HG02759 (cell line): ENCODE results near the gene RCBTB2.
A peak's percentile ranks its signal among the peaks of the same experiment; 100 is the strongest.

ENCODE experiments used
- ATAC-seq: cut with Tn5 transposase; IDR thresholded peaks from one replicate; pipeline ENCODE4 v1.9.1; 2021; ENCODE audit warnings: mild to moderate bottlenecking, moderate library complexity; ENCODE audit not compliant: unreplicated experiment

Gene RCBTB2

DNA sequence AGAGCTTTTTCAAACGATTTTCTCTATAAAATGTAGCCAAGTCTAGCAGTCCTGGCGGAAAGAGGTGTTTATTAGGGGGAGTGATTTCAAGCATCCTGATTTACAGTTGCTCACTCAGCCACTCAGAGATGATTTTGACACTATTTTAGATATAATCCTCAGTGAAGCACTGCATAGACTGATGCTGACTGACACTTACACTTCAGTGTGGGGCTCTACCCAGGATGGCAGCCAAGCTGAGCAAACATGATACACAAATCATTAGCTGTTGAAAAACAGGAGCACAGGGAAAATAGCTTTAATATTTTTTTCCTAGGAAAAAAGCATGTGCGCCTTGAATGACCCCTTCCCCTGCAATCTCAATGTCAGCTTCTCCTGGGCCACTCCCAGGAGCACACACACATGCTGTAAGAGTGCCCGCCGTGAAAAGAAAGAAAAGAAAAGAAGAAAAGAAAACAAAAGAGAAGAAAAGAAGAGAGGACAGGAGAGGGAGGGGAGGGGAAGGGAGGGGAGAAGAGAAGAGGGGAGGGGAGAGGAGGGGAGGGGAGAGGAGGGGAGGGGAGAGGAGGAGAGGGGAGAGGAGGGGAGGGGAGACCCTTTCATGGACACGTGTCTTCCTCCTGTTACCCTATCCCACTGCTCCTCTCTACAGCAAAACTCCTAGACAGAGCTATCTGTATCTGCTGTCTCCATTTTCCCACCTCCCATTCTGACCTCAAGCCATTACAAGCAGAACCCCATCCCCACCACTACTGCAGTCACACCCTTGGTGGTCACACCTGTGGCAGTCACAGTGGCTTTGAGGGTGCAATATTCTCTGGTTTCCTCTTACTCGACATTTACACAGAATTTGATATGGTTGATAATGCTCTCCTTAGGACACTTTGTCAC, 36.4 kb downstream of the RCBTB2 start:
- no peak for ATAC-seq

DNA sequence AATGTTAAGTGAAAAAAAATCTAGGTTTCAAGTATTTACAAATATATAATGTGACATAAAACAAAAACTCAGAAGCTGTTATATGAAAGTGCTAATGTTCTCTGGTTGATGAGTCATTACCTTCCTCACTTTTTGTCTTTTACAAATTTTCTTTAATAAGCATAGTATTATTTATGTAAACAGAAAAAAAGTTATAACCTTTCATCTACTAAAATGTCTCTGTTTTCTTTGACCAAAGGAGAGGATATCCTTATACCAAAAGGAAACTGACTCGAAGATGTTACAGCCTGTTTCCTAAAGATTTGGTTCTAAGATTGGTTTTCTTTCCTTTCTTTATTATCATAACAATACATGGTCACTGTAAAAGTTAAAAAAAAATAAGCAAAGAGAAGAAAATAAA, 38.0 kb downstream of the RCBTB2 start:
- no peak for ATAC-seq

DNA sequence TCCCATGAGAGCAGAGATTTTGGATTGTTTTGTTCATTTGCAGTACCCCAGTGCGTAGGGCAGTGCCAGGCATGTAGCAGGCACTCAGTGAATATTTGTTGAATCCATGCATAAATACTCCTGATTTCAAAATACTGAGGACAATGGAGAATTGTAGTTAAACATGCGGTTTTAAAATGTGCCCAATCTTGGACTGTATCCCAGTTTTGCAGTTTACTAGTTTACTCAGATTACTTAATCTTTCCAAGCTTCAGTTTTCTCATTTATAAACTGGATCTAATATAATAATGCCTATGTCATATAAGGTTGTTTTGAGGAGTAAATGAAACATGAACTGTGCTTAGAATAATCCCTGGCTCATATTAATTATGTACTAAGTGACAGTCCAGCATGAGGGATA, 39.0 kb downstream of the RCBTB2 start:
- no peak for ATAC-seq

GRCh38 chr13:48493066-48493765, 39.7 kb downstream of the RCBTB2 start:
- no peak for ATAC-seq

- peak; percentile 79 for ATAC-seq
Measured at GRCh38 chr13:48492470-48493065, 40.3 kb downstream of the RCBTB2 start.

DNA sequence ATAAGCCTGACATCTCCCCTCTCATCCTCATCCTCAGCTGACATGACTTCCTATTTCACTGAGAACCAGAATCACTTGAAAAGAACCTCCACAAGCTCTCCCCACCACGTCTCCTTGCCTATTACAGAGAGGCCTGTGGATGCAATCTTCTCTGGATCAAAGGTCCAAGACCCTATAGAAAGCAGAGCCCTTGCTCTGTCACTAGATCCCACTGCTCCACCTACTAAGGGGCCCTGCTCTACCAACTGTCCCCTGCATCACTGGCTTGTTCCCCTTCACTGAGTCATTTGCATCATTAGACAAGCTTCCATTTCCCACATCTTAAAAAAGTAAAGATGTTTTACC, 40.8 kb downstream of the RCBTB2 start:
- ATAC-seq = peak; percentile 69

DNA sequence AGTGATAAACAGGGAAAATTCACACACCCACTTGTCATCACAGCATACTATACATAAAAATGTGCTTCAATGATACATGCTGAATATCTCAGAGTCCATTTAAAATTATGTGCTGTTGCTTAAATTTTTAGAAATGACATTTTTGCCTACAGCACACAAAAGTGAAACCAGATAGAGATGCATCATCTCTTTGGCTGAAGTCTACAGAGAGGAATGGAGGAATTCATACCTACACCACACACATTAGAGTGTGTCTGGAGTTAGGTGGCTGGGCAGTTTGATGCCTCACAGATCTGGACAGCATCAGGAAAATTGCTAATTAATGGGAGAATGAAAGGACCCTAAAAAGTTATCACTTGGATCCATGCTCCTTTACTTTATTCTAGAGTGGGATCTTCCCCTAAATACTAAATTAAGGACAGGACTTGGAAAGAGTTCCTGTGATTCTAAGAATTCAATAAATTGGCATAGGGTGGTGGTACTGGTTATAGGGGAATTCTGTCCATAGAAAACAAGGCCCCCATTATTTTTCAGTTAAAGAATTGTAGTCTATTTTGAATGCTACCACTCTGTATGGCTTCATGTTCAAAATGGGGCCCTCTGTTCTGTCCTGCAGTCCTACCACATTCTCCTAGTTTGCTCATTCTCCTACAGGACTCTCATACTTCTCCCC, 41.3 kb downstream of the RCBTB2 start:
- ATAC-seq = no peak

- ATAC-seq = no peak
Measured at GRCh38 chr13:48490241-48490640, 42.6 kb downstream of the RCBTB2 start.

DNA sequence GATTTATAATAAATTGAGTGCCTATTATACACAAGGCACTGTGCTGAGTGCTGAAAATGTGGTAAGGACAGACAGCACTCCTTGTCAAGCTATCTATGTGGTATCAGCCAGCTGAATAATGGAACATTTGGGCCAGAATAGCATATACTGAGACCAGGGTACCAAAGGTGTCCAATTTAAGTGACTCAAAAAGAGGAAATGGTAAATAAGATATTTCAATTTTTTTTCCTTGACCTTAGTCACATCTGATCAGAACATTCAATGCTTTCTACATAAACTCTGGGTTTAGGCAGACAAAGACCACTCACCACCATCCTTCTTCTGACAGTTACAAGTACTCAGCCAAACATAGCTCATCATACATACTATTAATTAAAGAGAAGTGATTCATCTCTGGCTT, 43.2 kb downstream of the RCBTB2 start:
- no peak for ATAC-seq

DNA sequence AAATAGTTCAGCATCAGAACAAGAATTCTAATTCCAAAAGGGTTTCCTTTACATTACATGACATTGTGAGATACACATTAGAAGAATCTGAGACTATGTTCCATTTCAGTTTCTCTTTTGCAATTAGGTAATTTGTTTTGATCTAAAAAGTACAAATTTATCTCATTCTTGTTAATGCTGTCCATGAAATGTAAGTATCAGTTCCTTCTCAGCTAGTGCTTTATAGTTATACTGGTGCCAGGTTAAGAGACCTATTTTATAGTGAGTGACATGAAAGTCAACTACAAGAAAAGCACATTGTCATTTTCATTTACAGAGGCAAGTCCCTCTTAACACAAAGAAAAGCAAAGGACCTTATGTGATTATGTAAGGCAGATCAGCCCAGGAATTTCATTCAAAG, 43.9 kb downstream of the RCBTB2 start:
- no peak for ATAC-seq

DNA sequence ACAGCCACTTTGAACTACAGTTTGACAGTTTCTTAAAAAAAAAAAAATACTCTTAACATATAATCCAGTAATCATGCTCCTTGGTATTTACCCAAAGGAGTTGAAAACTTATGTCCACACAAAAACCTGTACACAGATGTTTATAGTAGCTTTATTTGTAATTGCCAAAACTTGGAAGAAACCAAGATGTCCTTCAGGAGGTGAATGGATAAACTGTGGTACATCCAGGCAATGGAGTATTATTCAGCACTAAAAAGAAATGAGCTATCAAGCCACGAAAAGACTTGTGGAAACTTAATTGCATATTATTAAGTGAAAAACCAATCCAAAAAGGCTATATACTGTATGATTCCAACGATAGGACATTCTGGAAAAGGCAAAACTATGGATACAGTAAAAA, 44.9 kb downstream of the RCBTB2 start:
- no peak for ATAC-seq

DNA sequence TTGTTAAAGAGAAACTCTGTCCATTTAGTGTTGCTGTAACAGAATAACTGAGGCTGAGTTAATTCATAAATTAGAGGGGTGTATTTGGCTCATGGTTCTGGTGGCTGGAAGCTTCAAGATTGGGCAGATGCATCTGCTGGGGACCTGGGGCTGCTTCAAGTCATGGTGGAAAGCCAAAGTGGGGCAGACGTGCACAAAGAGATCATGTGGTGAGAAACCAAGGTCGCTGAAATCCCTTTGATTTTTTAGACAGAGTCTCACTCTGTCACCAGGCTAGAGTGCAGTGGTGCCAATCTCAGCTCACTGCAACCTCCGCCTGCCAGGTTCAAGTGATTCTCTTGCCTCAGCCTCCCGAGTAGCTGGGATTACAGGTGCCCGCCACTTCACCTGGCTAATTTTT, 46.0 kb downstream of the RCBTB2 start:
- no peak for ATAC-seq

- ATAC-seq = no peak
Measured at GRCh38 chr13:48486362-48486761, 46.5 kb downstream of the RCBTB2 start.

DNA sequence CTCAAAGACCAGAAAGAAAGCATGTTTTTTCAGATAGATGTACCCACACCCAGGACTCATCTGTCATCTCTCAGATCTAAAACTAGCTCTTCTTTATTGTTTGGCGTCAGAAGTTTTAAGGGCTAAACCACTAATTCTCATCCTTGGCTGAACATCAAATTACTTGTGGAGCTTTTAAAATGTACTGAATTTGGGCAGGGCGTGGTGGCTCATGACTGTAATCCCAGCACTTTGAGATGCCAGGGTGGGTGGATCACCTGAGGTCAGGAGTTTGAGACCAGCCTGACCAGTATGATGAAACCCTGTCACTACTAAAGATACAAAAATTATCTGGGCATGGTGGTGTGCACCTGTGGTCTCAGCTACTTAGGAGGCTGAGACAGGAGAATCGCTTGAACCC, 47.4 kb downstream of the RCBTB2 start:
- ATAC-seq = no peak

- no peak for ATAC-seq
Measured at GRCh38 chr13:48483575-48483974, 49.3 kb downstream of the RCBTB2 start.

- ATAC-seq = no peak
Measured at GRCh38 chr13:48478391-48478790, 54.5 kb downstream of the RCBTB2 start.

DNA sequence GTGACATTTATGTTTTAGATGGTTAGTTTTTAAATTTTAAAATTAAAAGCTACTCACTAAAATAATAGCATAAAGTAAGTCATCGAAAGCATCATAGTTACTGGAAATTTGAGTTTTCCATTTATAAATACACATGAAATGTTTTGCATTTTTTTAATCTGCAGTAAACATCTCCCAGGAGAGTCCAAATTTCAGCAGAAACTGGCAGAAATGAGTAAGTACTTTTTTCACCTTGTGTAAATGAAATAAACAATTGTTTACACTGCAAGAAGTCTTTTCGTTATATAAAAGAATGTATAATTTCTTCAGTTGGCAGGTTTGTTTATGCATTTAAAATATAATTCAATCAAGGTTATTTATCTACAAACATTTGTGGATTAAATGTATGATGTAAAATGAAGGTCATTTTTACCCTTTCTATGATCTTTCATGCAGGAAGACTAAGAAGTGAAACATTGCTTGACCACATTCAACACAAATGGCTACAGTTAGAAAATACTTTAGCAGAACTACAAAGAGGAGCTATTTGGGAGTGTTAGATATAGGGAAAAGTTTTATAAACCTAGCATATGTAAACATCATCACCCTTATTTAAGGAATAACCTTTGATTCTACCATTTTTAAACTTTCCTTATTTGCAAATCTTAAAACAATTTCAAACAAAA, 55.6 kb downstream of the RCBTB2 start:
- ATAC-seq = peak; percentile 71

DNA sequence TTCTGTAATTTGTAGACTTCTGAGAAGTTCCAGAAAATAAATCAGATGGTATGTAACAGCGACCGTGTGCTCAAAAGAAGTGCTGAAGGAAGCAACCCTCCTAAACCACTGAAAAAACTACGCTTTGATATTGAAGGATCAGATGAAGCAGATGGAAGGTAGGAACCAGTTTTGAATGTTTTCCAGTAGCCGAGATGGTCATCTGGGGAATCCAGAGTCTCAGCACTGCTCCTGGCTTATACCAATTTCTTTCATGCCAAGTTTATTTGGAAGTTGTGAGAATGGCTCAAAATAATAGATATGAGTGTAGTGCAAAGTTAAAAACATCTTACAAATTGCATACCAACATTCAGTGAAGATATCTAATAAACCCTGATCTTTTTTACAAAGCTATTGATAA, 56.2 kb downstream of the RCBTB2 start:
- no peak for ATAC-seq

GRCh38 chr13:48476215-48476614, 56.7 kb downstream of the RCBTB2 start:
- no peak for ATAC-seq

GRCh38 chr13:48475230-48475629, 57.6 kb downstream of the RCBTB2 start:
- no peak for ATAC-seq
